Large intestine (tissue), 3 donors: ENCODE data around the gene PLEKHM1. TPM values are rescaled to one million over a fixed set of nuclear protein-coding genes. Genes with fewer than 3 reads are reported as not detected.

Source experiments
- DNase-seq, 2 donors: peaks; one replicate each; pipeline versions ENCODE4 v3.0.0 to v3.0.0-alpha.2; 2013
- H3K27ac ChIP-seq: one replicate; pipeline ENCODE4 v1.5.1; 2013; ENCODE audit warnings: low read length
- H3K27me3 ChIP-seq: 2 replicates; pipeline ENCODE4 v1.6.1; 2013; ENCODE audit warnings: low read length; ENCODE audit not compliant: control insufficient read depth, insufficient read depth
- H3K36me3 ChIP-seq: 2 replicates; pipeline ENCODE4 v1.6.1; 2013; ENCODE audit warnings: low read length; ENCODE audit not compliant: control insufficient read depth, insufficient read depth
- H3K4me1 ChIP-seq: one replicate; pipeline ENCODE4 v1.6.1; 2013; ENCODE audit warnings: low read length; ENCODE audit not compliant: control insufficient read depth, insufficient read depth
- H3K4me3 ChIP-seq: one replicate; pipeline ENCODE4 v1.5.1; 2013; ENCODE audit warnings: low read length
- H3K9me3 ChIP-seq: one replicate; pipeline ENCODE4 v1.6.1; 2013; ENCODE audit warnings: mild to moderate bottlenecking, low read depth, low read length, moderate library complexity; ENCODE audit not compliant: control insufficient read depth
- WGBS: methylation state at CpG from one replicate; pipeline ENCODE4 v1.1.5; 2013; ENCODE audit warnings: low lambda C conversion rate; ENCODE audit not compliant: insufficient coverage; 5-methylcytosine and 5-hydroxymethylcytosine counted together
- polyA plus RNA-seq: library from polyadenylated mRNA; unstranded; fragments of 120-200 nt; gene quantifications from one replicate; pipeline ENCODE4 v1.2.1, GENCODE V29; 2013

PLEKHM1 gene
- polyA plus RNA-seq, 1 donor: 16.3 TPM

GRCh38 chr17:45388604-45389325 is 101.8 kb downstream of the PLEKHM1 start:
- 83% methylated on average over 5 of the region's 10 CpGs for WGBS
- Histone ChIP-seq H3K36me3 (peaks cover under 1% of the 10 kb centered on the region), H3K4me3 (no peak overlapping the region), H3K4me1 (peaks cover 19% of the 10 kb centered on the region), H3K27me3 (peaks cover 4% of the 10 kb centered on the region), H3K9me3 (no peaks in the 10 kb centered on the region), H3K27ac (no peak overlapping the region)
- DNase-seq: no peak

GRCh38 chr17:45387739-45388138 is 102.8 kb downstream of the PLEKHM1 start:
- Histone ChIP-seq H3K9me3 (no peaks in the 10 kb centered on the region), H3K27ac (no peak overlapping the region), H3K4me3 (no peak overlapping the region), H3K36me3 (no peaks in the 10 kb centered on the region), H3K27me3 (peaks cover 4% of the 10 kb centered on the region), H3K4me1 (peaks cover 9% of the 10 kb centered on the region)
- WGBS: no CpG with 5 or more reads among the region's 3 CpGs
- DNase-seq: no peak

- Histone ChIP-seq H3K27ac (no peak overlapping the region), H3K4me3 (no peak overlapping the region), H3K36me3 (no peaks in the 10 kb centered on the region), H3K27me3 (peaks cover 4% of the 10 kb centered on the region), H3K4me1 (peaks cover 3% of the 10 kb centered on the region), H3K9me3 (no peaks in the 10 kb centered on the region)
- 80% methylated on average over 1 of the region's 4 CpGs for WGBS
- no peak for DNase-seq
Observed at GRCh38 chr17:45386178-45386577, 104.3 kb downstream of the PLEKHM1 start.

Other genes starting within 250 kb of the PLEKHM1 start
- gene SPATA32, start 228.6 kb downstream of the PLEKHM1 start, polyA plus RNA-seq: 0.24 TPM
- 8.7 TPM for gene MAP3K14, start 173.7 kb downstream of the PLEKHM1 start, polyA plus RNA-seq
- 90.4 TPM for gene ARHGAP27, start 57.9 kb downstream of the PLEKHM1 start, polyA plus RNA-seq